Stimulated activated CD4-positive, alpha-beta T cell treated with anti-CD3 and anti-CD28 coated beads, TNF-alpha, amount 100 ng/mL, for 1 hour (primary cell): ENCODE results near the gene GLT1D1.

ENCODE experiments used
- DNase-seq, 3 donors: peaks; one replicate each; pipeline ENCODE4 v3.0.0-alpha.2; 2020; ENCODE audit warnings: low read depth in 3 of 3, low spot score in 1 of 3

Gene GLT1D1

GRCh38 chr12:128852026-128852698, 1.1 kb upstream of the GLT1D1 start:
- DNase-seq: no peak

- DNase-seq: no peak
Observed at GRCh38 chr12:128853600-128854197, 421 bp downstream of the GLT1D1 start.

- no peak for DNase-seq
Observed at GRCh38 chr12:128856035-128856790, 2.9 kb downstream of the GLT1D1 start.

DNA sequence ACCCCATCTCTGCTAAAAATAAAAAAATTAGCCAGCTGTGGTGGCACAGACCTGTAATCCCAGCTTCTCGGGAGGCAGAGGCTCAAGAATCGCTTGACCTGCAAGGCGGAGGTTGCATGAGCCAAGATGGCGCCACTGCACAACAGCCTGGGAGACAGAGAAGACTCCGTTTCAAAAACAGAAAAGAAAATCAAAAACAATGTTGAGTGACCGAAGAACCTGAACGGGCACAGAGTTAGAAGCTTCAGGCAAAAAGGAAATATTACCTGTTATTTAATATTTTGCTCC, 3.5 kb downstream of the GLT1D1 start:
- no peak for DNase-seq

GRCh38 chr12:128857133-128857763, 4.0 kb downstream of the GLT1D1 start:
- DNase-seq: no peak

DNA sequence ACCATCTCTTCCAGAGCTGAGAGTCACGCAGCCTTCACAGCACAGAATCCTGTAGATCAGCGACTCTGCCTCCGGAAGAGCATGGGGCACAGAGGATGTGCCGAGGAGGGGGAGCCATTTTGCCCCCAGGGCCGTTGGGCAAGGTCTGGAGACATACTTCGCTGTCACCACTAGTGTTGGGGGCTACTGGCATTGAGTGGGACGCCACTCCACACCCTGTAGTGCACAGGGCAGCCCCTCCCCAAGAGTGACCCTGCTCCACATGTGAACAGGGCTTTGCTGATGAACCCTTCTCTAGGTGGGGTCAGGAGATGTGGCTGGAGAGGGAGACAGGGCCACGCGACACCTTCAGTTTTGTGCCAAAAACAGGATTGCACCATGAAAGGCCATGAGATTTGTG, 6.0 kb downstream of the GLT1D1 start:
- DNase-seq: no peak

DNA sequence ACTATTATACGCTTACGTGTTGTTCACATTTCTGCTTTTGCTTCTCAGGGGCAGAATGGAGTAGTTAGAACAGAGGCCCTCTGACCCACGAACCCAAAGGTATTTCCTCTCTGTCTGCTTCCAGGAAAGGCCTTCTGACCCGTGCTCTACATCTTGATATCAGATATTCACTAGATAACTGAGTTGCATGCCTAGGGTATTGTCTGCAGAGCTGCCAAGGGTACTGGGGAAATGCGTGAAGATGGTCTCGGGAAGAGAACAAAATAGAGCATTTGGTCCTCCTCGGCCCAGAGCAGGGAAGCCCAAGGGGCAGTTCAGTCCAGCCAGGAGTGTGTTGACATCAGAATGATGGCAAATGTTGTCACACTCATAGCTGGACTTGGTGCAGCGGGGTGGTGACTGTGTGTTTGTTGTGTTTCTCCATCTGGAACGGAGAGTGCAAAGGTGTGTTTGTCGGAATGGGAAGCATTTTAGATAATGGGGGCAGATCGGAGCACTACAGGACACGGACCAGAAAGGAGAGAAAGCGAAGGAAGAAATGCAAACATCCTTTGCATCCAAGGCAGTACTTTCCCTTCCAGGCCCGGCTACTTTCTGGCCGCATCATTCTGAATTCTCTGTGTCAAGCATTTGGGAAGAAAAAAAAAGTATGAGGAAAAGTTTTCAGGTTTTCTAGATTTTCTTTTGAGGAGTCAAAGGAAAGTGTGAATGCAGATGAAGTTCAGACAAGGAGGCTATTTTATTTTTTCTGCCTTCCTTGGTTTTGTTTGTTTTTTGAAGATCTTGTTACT, 8.1 kb downstream of the GLT1D1 start:
- DNase-seq: no peak

- DNase-seq: no peak
Observed at GRCh38 chr12:128863957-128864356, 10.7 kb downstream of the GLT1D1 start.

- no peak for DNase-seq
Observed at GRCh38 chr12:128864516-128865186, 11.4 kb downstream of the GLT1D1 start.

DNA sequence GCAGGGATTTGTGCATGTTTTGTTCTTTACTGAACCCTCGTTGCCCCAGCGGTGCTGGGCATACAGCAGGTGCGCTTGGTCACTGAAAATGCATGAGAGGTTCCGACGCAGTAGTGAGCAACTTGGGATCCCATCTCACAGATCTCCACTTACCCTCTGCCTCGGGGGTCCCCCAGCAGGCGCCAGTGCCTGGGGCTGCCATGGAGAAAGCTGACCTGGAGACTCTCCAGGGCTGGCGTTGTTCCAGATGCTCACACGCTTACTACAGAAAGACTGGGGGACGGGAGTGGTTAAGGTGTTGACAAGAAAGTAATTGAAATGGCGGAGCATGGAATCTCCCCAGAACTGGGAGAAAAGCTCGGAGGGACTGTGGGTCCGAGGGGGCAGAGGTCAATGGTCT, 14.2 kb downstream of the GLT1D1 start:
- DNase-seq: no peak

DNA sequence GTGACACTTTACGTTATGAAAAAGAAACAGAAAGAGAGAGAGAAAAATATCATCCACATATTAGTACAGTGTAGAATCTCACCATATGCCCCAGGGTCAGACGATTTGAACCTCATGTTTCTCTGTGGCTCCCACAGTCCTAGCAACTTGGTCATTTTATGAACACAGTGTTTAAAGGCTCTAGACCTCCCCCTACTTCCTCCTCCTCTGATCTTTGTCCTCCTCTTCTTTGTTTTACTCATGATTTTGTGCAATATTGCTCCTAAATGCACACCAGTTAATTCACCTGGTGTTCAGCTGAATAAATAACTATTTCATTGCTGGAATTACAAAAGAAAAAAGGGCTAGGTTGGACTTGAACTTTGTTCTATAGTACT, 18.2 kb downstream of the GLT1D1 start:
- DNase-seq: no peak

GRCh38 chr12:128872303-128872702, 19.0 kb downstream of the GLT1D1 start:
- DNase-seq: no peak

- no peak for DNase-seq
Observed at GRCh38 chr12:128876559-128876958, 23.3 kb downstream of the GLT1D1 start.

DNA sequence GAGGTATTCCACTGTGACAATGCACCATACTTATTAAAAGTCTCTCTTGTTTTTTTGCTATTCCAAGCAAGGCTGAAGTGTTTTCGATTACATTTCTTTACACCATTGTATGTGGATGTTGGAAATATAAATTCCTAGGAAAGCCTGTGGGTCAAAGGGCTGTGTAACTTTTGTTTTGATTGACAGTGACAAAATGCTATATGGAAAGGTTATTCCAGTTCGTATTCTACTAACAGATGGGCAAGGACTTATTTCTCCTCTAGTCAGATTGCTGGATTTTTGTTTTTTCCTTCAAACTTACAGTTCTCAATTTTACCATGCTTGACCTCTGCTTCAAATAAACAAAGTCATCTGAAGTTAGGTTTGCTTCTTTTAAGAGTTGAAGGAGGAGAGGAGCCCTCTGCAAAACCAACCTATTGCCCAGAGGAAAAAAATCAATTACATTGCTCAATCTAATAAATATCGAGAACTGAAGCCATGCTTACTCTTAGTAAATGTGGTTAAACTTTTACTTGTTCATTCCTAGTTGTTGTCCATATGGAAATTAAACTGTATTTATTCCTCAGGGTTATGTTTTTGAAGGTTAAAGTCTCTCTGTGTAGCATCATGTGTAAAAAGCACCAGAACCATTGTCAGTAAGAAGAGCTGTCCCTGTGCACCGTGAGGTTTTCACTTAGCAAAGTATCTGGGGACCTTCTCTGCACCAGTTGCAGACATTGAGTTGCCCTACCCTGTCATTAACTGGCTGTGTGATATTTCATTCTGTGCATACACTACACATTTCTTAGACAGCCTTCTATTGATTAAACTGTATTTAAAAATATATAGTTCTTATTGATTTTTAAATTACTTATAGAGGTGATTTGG, 26.9 kb downstream of the GLT1D1 start:
- no peak for DNase-seq

DNA sequence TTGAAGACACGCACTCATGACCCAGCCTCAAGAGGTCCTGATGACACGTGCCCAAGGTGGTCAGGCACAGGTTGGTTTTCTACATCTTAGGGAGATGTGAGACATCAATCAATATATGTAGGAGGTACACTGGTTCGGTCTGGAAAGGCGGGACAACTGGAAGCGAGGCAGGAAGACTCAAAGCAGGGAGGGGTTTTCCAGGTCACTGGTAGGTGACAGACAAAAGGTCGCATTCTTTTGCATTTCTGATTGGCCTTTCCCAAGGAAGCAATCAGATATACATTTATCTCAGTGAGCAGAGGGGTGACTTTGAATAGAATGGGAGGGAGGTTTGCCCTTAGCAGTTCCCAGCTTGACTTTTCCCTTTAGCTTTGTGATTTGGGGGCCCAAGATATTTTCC, 38.6 kb downstream of the GLT1D1 start:
- no peak for DNase-seq

DNA sequence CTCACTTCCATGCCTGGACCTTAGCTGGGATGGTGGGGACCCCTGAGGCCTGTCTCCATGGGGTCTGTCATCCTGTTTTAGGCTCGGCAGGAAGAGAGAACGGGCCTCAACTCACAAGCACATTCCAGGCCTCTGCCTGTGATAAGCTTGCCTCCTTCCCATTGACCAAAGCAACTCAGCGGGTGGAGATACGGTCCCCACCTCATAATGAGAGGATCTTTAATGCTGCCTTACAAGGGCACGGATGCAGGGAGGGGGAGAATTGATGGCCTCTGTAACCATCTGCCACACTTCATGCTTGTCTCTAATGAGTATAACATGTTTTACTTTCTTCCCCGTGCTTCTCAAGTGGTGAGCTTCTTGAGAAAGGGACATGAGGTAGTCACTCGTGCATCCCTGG, 50.0 kb downstream of the GLT1D1 start:
- DNase-seq: no peak

DNA sequence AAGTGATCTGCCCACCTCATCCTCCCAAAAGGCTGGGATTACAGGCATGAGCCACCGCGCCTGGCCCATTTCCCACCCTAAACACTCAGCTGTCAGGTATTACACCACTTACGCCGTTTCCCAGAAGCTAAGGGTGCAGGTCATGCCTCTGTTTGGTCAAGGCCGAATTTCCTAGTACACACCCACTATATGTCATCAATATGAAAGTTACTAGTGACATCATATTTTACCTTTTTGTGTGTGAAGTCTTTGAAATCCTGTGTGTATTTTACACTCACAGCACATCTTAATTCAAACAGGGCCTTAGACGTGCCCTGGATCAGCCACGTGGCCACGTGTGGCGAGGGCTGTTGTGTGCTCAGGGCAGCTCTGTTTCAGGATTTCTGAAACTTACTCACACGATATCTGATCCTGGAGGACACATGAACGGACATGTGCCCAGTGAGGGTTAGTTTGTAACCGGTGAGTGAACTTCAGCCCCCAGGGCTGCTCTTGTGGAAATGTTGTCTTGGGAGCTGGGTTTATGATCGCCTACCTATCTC, 51.8 kb downstream of the GLT1D1 start:
- no peak for DNase-seq

DNA sequence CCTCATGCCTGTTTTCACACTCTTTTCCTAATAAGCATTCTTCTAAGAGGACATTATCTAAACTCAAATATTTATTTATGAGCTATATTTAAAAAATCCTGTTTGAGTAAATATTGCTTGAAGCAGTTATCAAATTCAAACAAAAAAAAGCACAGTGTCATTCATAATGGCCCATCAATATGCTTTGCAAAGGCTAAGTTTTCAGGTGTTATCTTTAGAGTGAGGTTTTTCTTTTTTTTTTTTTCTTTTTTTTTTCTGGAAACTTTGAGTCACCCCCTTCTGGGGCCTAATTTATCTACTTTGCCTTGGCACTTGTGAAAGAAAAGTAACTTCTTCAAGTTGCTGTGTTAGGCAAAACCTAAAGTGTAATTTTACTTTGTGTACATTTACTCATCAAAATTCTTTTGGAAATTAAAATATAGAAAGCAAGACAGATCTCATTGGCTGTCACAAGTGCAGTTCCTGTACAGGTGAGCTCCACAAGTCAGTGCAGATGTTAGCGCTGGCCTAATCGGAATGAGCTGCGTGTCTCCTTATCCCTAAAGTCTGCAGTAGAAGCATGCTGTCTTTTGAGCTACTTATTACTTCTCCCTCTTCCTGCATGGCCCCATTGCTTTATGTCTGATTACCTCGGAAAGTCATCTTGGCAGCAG, 53.3 kb downstream of the GLT1D1 start:
- no peak for DNase-seq

DNA sequence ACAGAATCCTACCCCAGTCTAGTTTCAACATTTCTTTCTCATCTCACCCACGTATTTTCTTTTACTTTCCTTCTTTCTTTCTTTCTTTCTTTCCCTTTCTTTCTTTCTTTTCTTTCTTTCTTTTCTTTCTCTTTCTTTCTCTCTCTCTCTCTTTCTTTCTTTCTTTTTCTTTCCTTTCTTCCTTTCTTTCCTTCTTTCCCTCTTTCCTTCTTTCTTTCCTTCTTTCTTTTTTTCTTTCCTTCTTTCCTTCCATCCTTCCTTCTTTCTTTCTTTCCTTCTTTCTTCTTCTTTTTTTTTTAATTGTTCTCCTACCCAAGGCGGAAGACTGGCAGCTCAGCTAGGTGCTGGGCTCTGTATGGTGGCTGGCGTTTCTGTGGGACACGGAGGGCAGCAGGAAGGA, 55.0 kb downstream of the GLT1D1 start:
- DNase-seq: no peak
